ENCODE measurements around the gene FTL.

FTL gene

GRCh38 chr19:48965806-48966540, 864 bp downstream of the FTL start:
- DNase-seq (ENCODE audit: low spot score): no peak

GRCh38 chr19:48966541-48967345, 1.6 kb downstream of the FTL start:
- DNase-seq (ENCODE audit: low spot score): no peak

GRCh38 chr19:48967346-48968178, 2.5 kb downstream of the FTL start:
- DNase-seq (ENCODE audit: low spot score): no peak

GRCh38 chr19:48968179-48968661, 3.1 kb downstream of the FTL start:
- no peak for DNase-seq (ENCODE audit: low spot score)

- no peak for DNase-seq (ENCODE audit: low spot score)
Measured at GRCh38 chr19:48968813-48969218, 3.7 kb downstream of the FTL start.

- no peak for DNase-seq (ENCODE audit: low spot score)
Measured at GRCh38 chr19:48969276-48970138, 4.4 kb downstream of the FTL start.

GRCh38 chr19:48970139-48970766, 5.1 kb downstream of the FTL start:
- no peak for DNase-seq (ENCODE audit: low spot score)

GRCh38 chr19:48970923-48971395, 5.8 kb downstream of the FTL start:
- peak; percentile 76 for DNase-seq (ENCODE audit: low spot score)

- no peak for DNase-seq (ENCODE audit: low spot score)
Measured at GRCh38 chr19:48975947-48976847, 11.1 kb downstream of the FTL start.

- no peak for DNase-seq (ENCODE audit: low spot score)
Measured at GRCh38 chr19:48977061-48977460, 12.0 kb downstream of the FTL start.

GRCh38 chr19:48982280-48982679, 17.2 kb downstream of the FTL start:
- DNase-seq (ENCODE audit: low spot score): no peak

GRCh38 chr19:48985711-48986110, 20.6 kb downstream of the FTL start:
- no peak for DNase-seq (ENCODE audit: low spot score)

GRCh38 chr19:48986211-48986610, 21.1 kb downstream of the FTL start:
- no peak for DNase-seq (ENCODE audit: low spot score)

- no peak for DNase-seq (ENCODE audit: low spot score)
Measured at GRCh38 chr19:48987323-48987722, 22.2 kb downstream of the FTL start.

- no peak for DNase-seq (ENCODE audit: low spot score)
Measured at GRCh38 chr19:48988286-48988685, 23.2 kb downstream of the FTL start.

- no peak for DNase-seq (ENCODE audit: low spot score)
Measured at GRCh38 chr19:48988860-48989259, 23.8 kb downstream of the FTL start.

GRCh38 chr19:48989701-48990291, 24.7 kb downstream of the FTL start:
- DNase-seq (ENCODE audit: low spot score): no peak

GRCh38 chr19:48990400-48990799, 25.3 kb downstream of the FTL start:
- DNase-seq (ENCODE audit: low spot score): no peak

- no peak for DNase-seq (ENCODE audit: low spot score)
Measured at GRCh38 chr19:48991011-48991609, 26.0 kb downstream of the FTL start.
